Lower leg skin (tissue), 3 donors: Measurements from ENCODE around the gene LMBR1.

Source experiments
- CTCF ChIP-seq, 3 donors: fragments of 450-650 bp; IDR thresholded peaks; one replicate each; pipeline ENCODE4 v1.5.1; 2016; ENCODE audit warnings: antibody characterized with exemption in 3 of 3, mild to moderate bottlenecking in 3 of 3, moderate library complexity in 2 of 3
- POLR2A ChIP-seq, 2 donors: fragments of 450-650 bp; IDR thresholded peaks; one replicate each; pipeline ENCODE4 v1.6.1; 2016 to 2017; ENCODE audit warnings: antibody characterized with exemption in 2 of 2, mild to moderate bottlenecking in 1 of 2, moderate library complexity in 1 of 2

GRCh38 chr7:156703209-156703608 is 189.8 kb downstream of the LMBR1 start:
- TF ChIP-seq CTCF (IDR thresholded peaks at IDR 0.05) (no peak), POLR2A (IDR thresholded peaks at IDR 0.05) (no peak)
